HG03469 (cell line): ENCODE results near the gene ZNF654.
"Not testable (repeated sequence)": the region's sequence is repeated elsewhere in the genome, so short reads cannot be mapped to it uniquely, and the experiment has no call there.

ENCODE experiments used
- ATAC-seq: cut with Tn5 transposase; IDR thresholded peaks from one replicate; pipeline ENCODE4 v1.9.1; 2021; ENCODE audit warnings: mild to moderate bottlenecking, moderate library complexity, moderate number of reproducible peaks; ENCODE audit not compliant: unreplicated experiment

The ZNF654 gene

GRCh38 chr3:88058581-88059379, at the start of gene ZNF654, which contains the start of gene CGGBP1:
Gene ZNF654, plus strand, starts transcription at chr3:88059255. Its CDS starts 65 bp downstream, at chr3:88059320.
Gene CGGBP1, minus strand, starts transcription at chr3:88059005. Its CDS starts 3,029 bp downstream, at chr3:88055976.
- peak; percentile 89 for ATAC-seq

DNA sequence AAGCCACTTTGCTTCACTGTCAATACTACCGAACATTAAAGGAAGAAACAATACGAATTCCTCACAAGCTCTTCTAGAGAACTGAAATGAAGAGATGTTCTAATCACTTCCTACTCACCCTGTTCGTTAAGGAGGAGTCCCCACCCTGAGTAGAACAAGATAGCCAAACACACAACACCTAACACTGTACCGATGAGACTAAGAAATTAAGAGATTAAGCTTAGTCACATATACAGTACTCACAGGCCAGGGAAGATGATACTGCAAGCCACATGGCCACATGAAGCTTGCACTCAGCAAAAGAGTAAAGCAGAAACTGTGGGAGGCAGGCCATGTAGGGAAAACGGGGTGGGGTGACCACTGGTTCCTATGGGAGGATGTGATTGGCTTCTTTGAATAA, 48.2 kb upstream of the ZNF654 start:
- ATAC-seq: no peak

GRCh38 chr3:88013592-88013991, 45.5 kb upstream of the ZNF654 start:
- no peak for ATAC-seq

GRCh38 chr3:88015656-88016055, 43.4 kb upstream of the ZNF654 start:
- not testable (repeated sequence) for ATAC-seq

DNA sequence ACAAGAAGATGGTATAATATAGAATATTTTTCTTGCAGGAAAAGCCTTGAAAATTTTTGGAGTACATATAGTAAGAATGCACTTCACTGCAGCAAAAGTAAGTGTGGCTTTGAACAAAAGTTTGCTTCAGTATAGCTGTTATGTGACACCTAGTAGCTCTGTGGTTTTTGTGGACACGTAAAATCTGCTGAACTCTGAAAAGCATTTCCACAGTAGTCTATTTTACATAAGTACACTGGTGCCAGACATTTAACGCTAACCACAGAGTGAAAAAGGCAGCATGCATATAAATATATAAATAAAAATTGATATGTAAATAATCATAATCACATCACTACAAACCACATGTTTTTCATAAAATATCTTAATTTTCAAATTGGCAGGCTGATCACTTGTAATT, 40.0 kb upstream of the ZNF654 start:
- peak; percentile 99 for ATAC-seq

DNA sequence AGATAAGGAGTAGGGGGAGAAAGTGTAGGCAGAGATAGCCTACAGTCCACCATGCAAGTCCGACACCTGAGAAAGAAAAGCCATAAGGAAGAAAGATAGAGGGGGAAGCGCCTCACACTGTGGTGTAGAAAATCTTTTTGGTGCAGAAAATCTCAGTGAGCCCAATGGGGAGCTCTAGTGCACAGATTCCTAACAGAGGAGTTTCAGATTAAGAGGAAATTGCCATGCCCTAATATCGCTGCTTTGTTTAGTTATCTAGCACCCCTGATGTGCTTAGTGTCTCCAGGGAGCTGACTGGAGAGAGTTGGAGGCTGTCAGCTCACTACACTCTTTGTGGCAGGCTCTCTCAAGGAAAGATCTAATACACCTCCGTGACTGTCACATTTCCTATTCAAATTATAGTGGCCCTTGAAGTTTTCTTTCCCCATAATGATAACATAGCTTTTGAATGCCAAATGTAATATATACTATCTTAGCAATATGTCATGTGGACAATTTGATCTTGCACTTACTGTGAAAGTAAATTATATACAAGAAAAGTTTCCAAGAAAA, 34.0 kb upstream of the ZNF654 start:
- no peak for ATAC-seq

DNA sequence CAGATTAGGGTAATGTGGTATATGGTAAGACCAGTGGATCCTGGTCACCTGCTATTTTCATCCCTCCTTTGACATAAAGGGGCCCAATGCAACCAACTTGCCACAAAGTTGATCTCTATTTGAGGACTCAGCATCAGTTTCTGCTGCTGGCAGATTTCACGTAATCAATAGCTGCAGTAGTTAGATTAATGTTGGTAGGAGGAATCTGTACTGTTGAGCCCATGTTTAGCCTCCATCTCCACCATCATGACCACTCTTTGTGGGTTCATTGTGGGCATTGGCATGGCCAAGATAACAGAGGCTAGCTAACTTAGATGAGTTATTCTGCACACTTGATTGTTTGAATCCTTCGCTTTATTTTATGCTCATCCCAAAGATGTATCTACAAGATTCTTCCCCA, 30.2 kb upstream of the ZNF654 start:
- no peak for ATAC-seq

DNA sequence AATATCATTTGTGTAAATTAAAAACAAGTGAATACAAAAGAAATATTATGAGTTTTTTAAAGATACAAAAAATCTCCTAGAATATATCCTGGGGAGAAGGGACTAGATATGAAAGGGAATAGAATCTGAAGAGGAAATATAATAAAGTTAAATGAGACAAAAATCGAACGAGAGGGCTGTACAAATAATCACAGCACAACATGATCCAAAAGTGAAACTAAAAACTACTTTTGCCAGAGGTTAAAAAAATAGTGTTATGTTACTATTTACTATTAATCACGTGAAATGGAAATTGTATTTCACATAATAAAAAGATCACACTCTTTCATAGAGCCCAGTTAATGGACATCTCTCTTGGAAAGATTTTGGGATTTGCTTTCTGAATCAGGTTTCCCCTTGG, 28.8 kb upstream of the ZNF654 start:
- ATAC-seq: no peak

- ATAC-seq: peak; percentile 79
Observed at GRCh38 chr3:88031642-88032077, 27.4 kb upstream of the ZNF654 start.

GRCh38 chr3:88032245-88032644, 26.8 kb upstream of the ZNF654 start:
- no peak for ATAC-seq

GRCh38 chr3:88033079-88033478, 26.0 kb upstream of the ZNF654 start:
- ATAC-seq: no peak

GRCh38 chr3:88033808-88034207, 25.2 kb upstream of the ZNF654 start:
- no peak for ATAC-seq

DNA sequence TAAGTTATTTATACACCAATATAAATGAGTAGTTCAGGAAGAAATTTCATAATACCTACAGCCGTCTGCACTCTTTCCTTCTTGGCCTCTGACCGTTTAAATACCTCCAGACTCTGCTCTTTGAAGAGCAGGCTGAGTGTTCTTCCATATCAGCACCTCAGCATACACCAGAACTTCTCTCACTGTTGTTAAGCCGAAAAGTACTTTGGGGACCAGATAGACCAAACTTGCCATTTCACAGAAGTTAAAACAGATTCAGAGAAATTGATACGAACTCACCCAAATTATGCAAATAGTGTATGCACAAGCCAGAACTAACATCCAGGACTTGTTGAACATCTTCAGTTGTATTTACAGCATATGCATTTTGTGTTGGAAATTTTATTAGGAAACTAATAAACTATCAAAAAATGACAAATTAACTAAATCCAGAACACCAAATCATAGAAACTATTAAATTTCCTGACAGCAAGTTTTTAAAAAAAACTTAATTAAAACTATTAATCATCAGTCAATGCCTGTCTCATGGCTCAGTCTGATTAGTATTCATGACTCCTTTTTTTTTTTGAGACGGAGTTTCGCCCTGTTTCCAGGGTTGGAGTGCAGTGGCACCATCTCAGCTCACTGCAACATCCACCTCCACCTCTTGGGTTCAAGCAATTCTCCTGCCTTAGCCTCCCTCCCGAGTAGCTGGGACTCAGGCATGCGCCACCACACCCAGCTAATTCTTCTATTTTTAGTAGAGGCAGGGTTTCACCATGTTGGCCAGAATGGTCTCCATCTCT, 24.4 kb upstream of the ZNF654 start:
- no peak for ATAC-seq

- ATAC-seq: no peak
Observed at GRCh38 chr3:88036221-88036620, 22.8 kb upstream of the ZNF654 start.

- no peak for ATAC-seq
Observed at GRCh38 chr3:88038566-88038965, 20.5 kb upstream of the ZNF654 start.

- ATAC-seq: no peak
Observed at GRCh38 chr3:88040529-88040928, 18.5 kb upstream of the ZNF654 start.

DNA sequence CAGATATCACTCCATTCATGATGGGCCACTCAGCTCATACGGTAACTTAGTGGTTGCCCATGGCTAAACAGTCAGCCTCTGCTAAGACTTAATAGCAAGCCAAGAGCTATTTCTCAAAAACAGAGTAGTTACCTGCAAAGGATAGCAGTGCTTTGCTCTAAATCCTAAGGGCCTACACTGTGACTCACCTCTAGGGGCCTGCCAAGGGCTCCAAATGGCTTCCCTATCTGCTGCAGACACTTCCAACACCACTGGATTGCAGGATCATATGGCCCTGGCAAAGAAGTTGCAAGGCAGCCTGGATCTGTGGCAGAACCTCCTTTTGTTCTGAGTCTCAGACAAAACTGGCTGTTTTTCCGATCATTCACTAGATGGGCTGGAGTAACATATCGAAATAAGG, 18.1 kb upstream of the ZNF654 start:
- no peak for ATAC-seq

GRCh38 chr3:88044411-88044810, 14.6 kb upstream of the ZNF654 start:
- no peak for ATAC-seq

DNA sequence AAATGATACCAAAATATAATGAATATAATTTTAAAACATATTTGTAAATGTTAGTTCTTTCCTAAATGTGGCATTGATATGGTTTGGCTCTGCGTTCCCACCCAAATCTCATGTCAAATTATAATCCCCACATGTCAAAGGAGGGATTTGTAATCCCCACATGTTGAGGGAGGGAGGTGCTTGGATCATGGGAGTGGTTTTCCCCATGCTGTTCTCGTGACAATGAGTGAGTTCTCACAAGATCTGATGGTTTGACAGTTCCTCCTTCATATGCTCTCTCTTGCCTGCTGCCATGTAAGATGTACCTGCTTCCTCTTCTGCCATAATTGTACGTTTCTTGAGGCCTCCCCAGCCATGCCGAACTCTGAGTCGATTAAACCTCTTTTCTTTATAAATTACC, 12.3 kb upstream of the ZNF654 start:
- no peak for ATAC-seq

GRCh38 chr3:88057630-88058305, 1.3 kb upstream of the ZNF654 start:
- ATAC-seq: no peak

DNA sequence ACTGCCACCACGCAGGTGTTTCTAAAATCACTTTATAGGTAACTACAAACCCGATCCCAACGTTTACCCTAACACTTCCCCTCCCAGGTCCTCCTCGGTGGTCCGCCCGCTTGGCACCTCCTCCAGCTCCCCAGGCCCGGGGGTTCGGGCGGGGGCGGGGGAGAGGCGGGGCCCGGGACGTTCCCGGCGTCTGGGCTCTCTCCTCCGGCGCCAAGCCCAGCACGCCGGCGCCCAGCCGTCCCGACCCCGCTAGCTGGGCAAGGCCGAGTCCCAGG, 812 bp upstream of the ZNF654 start:
- ATAC-seq: no peak
